GM19240 (cell line): ENCODE data around the gene HOXC12.

ENCODE experiments used
- DNase-seq: peaks from one replicate; pipeline ENCODE4 v3.0.0; 2011; ENCODE audit warnings: low spot score; ENCODE audit not compliant: insufficient read length

HOXC12 gene

DNA sequence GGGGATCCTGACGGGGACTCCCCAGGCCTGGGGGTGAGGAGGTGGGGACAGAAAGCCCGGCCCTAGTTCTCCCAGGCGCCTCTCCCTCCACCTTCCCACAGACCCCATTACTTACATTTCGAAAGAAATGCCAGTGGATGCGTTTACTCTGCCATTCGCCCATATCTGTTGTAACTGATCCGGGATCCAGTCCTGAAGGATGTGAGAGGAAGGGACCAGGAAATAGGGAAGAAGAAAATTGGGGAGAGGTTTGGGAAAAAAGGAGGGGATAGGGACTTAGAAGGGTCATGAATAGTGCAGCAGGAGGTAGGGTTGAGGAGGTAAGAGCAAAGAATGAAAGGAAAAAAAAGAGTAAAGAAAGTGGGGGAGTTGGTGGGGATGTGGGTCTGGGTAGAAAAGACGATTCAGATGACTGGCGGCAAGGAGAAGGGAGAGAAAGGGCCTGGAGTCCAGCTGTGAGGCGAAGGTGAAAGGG, 1.1 kb downstream of the HOXC12 start:
- no peak for DNase-seq

DNA sequence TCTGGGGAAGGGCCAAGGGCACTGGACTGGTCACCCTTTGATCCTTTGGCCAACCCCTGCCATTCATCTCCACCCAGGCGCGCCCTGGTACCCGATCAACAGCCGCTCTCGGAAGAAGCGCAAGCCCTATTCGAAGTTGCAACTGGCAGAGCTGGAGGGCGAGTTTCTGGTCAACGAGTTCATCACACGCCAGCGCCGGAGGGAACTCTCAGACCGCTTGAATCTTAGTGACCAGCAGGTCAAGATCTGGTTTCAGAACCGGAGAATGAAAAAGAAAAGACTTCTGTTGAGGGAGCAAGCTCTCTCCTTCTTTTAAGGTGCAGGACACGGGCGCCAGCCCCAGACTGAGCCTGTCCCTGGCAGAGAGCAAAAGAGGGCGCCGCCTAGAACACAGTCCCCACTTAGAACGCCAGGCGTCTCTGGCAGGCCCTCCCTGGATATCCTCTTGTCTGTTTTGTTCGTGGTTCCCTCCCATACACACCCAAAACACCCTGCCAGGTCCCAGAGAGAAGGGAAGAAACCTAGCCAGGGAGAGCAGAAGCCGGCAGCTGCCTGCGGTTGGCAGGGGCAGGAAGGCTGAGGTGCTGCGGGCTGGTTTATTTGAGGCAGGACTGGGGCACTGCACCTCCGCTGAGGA, 1.7 kb downstream of the HOXC12 start:
- no peak for DNase-seq

DNA sequence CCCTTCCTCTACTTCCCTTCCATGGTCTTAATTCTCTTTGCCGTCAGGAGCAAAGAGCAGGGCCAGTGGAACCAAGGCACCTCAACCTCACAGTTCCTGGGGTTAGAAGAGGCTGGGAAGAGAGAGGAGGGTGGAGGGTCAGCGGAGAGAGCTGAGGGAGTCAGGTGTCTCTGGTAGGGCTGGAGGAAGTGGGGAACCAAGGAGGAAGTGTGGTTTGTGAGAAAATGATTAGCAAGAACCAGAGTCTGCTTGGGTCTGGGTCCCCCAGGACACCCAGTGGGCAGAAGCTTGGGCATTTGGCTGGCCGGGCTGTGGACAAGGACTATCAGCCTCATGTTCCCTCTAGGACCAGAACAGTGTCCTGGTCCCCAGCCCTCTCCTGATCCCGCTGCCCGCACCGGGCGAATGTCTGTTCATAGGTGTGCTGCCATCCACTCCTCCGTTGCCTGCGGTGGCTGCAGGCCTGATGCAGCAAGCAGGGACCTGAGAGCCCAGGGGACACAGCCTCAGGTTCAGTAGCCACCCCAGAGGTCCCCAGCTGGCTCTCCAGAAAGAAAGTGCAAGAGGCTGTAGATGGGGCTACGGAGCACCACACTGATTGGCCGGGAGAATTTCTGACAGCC, 2.3 kb downstream of the HOXC12 start:
- no peak for DNase-seq

DNA sequence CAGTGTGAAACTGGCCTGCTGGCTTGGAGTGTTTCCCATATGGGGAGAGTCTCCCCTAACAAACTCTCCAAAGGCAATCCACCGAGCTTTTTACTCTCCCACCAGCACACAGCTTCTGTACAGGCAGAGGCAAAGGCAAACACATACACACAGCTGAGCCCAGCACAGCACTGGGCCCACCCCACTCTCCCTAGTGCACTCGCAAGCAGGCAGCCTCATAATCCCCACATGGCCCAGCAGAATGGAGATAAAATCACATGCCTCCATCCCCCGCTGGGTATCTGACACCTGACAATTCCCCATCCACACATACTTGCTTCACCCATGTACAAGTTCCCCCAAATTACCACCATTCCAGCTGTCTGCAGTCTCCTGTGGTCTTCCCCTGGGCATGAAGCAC, 3.4 kb downstream of the HOXC12 start:
- DNase-seq = no peak

DNA sequence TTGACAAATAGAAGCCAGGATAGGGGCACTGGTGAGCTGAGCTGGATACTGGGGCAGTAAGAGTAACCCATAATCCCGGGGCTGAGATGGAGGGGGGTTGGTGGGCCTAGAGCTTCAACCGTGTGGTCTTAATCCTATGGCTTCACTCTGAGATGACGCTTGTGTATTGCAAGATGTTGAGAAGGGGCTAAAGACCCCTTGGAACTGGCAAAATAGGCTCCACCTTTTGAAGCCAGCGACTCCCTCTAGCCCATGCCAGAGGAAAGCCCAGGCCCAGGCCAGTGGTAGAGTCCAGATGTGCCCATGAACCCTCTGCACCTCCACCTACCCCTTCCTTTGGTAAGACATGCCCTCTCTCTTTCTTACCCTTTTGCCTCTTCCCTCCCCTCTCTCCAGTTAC, 4.6 kb downstream of the HOXC12 start:
- DNase-seq = no peak

DNA sequence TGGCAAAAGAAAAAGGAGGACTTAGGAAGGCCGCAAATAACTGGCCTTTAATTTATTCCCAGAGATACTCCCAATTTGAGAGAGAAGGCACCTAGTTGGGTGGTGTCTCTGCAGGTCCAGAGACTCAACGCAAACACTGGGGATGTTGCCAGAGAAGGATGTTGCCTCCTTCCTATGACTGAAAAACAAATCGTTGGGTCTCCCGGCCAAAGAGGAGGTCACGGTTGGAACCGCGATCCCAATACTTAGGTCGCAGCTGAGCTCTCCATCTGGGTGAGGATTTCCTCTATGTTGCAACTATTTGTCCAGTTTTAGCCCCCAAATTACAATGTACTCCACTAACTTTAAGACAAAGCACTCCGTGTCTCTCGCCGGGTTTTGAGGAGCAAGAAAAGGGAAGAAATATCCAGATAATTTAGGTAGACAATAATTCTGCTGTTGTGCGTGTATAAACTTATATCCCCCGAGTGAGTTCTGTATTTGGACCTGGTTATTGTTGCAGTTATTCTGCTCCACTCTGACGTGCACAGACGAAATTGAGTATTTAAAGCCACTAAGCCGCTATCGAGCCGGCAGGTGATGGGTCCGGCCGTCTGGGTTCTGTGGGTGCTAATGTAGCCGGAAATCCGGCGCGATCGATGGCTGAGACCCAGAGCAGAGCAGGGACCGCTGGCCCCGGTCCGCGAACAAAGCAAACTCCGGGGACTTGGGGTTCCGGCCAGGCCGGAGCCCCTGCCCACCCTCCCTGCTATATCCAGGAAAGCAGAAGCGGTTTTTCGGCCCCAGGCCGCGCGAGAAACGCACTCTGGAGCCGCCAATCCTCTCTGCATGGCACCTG, 5.7 kb downstream of the HOXC12 start:
- DNase-seq = no peak

DNA sequence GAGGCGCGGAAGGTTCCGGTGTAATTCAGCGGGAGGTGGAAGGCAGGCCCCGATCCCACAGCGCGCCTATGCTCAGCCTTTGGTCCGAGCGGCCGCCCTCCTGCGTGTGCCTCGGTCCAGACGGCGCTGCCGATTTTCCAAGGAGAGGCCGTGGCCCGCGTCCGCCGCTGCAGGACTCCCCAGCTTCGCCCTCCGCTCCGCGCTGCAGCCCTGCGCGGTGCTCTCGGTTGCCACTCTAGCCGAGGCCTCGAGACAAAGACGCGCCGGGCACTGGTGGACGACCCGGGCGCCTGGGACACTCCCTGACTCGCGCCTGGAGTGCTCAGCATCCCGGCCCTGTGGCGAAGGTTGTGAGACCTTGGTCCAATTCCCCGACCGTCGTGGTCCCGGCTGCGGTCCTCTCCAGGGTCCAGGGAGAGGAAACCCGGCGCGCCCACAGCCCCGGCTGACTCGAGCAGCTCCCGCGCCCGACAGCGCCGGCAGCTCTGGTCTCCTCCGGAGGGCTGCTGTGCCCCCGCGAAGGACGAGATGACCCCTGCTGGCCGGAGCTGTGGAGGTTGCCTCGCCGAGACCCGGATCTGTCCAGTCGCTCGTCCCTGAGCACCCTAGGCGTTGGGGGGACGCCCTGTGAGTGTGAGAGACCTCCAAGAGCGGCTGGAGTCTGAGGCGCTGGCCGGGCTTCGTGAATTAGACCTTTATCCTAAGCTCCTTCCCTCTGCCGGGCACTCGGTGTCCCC, 6.5 kb downstream of the HOXC12 start:
- DNase-seq = no peak

DNA sequence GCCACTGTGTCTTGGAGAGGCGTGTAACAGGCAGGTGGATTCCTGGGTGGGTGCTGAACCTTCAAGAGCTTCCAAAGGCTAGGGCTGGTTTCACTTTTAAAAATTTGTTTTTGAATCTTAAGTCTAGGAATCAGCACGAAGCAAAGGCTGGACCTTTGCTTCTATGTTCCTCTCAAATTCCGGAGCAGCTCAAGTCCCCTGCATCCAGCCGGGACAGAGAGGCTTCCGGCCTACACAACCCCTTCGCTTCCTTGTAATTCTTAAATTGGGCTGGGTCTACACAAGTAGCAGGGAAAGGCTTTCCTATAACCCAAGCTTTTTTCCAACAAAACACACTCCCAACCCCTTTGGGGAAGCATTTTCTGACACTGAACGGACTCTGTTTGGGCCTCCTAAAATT, 8.3 kb downstream of the HOXC12 start:
- DNase-seq = no peak

DNA sequence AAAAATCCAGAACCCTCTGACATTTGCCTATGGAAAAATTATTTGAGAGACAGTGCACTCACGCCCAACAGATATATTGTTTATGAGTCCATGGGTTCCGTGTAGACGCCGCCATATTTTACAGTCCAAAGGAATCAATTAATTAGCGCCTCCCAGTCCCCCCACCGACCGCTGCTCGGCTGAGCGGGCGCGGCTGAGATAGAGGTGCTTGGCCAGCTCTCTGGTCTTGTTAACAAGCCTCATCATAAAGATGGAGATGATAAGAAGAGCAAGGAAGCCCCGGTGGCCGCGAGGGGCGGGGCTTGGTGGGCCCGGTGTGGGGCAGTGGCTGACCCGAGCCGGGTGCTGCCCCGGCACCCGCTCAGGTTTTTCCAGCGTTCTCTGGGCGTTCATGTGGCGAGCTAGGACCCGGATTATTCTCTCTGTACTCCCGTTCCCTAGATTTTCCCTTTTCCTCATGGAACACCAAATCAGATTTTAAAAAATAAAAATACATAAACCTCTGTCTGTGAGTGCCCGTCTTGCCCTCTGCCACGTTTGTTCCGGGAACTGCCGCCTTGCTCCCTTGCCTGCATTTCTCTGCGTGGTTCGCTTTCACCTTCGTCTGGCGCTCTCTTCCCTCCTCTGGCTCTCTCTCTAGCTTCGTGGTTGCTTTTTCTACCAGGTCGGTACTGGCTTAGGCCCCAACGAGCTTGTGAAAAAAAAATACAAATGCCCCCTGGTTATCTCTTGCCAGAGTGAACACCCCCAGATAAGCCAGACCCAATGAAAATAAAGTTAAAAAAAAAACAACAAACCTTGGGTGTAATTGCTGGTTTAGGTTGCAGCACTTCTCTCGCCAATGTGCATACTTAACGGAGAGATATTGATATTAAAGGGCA, 9.0 kb downstream of the HOXC12 start:
- DNase-seq = no peak

DNA sequence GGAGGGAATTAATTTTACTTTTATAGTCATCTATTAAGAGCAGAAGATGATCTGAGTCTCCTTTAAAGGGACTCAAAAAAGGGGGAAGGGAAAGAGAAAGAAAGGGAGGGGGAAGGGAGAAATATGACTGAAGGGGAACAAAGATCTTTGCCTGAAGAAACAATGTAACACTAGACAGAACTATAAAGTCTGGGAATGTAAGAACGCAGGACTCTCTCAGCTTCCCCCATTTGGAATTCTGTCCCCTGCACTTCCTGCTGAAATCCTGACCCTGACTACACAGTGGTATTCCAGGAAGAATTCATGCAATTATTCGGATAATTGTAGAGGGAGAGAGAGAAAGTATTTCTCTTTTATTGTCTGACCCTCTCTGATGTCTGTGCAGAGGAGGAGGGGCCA, 9.6 kb downstream of the HOXC12 start:
- DNase-seq = no peak

DNA sequence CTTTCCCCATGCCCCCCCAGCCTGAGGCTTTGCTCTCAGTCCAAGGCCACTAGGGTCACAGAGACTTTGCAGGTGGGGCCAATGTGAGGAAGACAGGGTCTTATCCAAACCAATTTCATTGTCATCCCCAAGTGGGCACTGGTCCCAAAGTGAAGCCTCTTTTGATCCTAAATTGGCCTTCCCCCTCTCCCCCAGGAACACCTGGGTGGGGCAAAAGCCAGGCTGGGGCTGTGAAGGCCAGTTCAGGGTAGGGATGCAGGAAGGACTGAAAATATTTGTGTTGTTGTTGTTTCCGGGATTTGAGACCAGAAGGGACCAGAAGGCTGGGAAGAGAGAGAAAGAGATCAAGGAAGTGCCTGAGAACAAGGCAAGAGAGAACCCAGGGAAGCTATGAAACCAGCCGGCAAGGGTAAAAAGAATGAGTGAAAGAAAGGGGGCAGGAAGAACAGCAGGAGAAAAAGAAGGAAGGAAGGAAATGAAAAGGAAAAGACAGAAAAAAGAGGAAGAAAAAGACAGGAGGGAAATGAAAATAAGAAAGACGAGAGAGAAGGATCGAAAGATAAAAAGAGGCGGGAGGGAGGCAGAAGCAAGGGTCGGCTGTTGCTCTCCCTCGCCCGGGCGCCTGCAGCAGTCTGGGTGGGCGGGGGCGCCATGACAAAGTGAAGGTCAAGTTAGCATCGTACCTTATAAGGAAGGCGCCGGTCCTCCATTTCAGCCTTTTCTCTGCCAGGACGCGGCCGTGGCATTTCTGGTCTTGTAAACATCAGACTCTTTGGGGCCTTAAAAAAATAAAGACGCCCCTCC, 10.8 kb downstream of the HOXC12 start:
- DNase-seq = no peak

DNA sequence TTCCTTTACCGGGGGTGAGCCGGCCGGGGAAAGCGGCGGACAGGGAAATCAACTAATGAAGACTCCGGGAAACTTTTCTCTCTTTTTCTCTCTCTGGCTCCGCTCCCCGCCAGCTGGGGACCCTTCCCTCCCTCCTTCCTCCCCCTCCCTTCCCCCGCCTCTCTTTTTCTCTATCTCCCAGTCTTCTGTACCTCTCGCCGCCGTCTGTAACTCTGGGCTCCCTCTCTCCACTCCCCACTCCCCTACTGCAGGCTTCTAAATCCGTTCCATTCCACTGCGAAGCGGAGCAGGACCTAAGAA, 11.3 kb downstream of the HOXC12 start:
- no peak for DNase-seq

DNA sequence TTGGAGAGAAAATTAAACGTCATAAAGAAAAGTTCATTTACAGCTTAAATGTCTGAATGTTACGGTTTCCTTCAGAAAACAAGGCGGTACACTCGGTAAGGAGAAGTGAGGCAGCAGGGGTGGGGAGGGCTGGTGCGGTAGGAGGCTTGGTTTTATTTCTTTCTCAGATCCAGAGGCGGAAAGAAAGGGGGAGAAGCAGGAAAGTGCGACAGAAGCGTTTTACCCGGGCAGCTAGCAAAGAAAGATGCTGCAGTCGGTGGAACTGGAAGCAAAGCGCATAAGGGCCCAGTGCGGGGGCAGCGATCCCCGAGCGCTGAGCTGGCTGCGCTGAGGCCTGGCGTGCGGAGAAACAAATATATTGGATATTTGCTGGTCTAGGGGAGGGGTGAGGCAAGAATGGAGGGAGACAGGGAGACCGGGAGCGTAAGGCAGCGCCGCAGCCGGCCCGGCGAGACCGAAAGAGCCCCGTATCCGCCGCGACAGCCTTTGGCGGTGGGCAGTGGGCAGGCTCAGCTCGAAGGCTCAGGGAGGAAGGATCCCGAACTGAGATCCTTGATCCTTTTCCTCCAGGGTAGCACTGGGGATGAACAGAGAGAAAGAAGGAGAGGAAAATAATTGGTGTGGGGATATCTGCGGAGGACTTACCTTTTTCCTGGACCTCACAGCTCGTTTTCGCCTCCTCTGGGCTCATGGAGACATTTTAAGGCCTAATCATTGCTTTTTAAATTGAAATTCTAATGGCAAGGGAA, 11.9 kb downstream of the HOXC12 start:
- no peak for DNase-seq

DNA sequence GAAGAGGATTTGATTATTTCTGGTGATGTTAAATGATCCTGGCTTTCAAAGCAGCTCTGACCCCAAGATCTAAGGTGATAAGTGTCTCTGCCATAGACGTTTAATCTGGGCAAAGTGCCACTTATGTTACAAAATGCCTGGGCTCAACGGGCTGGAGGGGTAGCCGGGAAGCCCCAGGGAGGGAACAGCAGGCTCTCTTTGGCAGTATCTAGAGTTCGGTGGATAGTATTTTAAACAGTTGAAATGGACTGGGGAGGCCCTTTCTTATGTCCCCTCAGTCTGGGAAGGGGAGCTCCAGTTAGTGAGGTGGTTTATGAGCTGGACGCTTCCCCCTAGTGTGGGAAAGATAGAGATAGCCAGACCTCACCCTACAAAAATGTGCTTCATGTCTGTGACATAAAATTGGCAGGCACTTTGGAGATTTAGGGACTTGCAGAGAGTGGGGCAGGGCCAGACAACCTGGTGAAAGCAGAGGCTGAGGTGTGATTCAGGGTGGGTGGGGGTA, 12.8 kb downstream of the HOXC12 start:
- no peak for DNase-seq

DNA sequence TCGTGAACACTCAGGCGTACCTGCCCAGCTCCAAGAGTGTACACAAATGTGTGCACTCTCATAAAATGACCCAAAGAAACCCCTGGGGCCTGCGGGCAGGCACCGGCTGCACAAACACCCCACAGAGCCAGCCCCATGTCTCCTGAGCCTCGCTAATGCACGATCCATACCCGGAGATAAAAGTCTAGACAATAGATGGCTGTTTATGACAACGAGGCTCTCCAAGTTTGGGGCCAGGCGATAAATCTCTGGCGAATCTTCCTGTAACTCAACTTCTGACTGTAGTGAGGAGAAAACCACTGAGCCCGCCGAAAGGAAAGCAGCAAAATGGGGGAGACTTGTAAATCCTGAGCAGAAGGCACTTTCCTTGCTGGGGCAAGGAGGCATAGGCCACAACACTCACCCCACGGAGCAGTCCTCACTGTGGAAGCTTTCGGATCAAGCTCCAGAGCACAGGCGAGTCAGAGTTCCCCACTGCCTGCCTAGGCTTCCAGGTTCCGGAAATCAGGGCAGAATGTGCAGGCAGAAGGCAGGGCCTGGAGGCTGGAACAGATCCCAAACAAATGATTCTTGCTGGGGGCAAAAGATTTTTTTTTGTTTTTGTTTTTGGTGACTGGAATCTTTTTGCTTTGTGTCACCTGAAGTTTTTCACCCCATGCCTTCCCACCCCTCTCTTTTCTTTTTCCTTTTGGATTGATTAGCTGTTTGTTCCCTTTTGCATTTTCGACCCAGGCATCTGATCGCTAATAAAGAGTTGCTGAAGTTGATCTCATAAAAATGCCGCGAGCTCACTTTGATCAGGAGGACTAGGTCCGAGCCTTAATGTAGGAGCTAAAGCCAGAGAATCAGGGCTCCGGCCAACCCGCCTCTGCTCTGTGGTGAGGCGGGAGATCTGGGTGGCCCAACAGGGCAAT, 13.8 kb downstream of the HOXC12 start:
- DNase-seq = no peak

DNA sequence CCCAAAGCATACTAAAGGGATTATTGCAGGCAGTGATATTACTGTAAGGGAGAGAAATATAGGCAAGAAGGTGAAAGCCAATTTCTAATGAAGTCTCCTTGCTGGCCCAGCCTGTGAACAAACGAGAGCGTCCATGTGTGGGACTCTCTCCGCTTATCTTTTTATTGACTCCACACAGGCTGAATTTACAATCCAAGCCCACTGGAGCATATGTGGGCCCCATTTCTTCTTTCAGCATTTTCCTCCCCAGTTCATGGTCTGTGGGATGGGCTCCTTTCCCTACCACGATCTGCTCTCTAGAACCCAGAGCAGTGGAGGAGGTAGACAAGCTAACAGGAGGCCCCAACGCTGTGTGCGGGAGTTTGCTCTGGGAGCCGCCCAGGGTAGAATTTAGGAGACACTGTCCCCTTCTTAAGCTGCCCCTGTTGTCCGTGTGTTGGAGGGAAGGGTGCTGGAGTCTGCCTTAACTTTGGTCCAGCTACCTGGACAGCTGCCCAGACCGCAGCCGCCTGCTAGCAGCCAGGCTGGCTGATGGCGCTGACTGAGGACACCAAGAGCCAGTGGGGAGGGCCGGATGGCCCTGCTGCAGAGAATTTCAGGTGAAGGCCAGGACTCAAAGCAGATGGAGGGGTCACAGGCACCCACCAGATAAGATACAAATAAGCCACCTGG, 15.0 kb downstream of the HOXC12 start:
- no peak for DNase-seq

DNA sequence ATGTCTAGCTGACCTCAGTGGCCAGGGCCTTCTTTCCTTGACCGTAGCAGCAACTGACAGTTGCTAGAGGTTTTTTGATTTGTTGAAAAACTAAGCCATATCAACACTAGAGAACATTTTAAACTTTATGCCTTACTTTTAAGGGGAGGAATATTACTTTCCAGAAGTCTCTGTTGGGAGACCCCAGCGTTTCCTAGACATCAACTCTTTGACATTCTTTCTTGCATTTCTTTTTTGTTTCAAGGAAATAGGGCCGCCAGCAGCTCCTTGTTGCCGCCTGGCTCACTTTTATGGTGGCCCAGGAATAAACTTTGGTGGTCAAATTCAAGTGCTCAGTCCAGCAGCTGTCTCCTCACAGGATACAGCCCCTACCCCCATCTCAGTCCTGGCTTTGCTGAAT, 15.7 kb downstream of the HOXC12 start:
- DNase-seq = no peak

DNA sequence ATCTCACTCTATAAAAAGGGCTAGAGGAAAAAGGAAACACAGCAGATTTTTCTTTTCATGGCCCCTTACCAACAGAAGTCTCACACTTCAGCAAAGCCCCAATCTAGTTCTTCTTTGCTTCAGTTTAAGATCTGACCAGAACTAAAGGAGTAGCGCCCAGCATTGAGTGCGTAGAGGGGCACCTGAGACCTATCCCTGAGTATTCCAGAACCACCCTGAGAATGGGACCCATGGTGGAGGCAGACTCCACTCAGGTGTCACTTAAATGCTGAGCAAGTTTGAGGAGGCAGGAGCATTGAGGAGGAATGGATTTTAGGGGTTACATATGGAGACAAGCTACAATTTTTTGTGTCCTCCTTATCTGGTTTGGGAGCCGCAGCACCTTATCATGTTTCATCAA, 16.4 kb downstream of the HOXC12 start:
- no peak for DNase-seq
